Esophagus squamous epithelium (tissue), 5 donors: ENCODE results near the gene SCN9A. TPM values are rescaled to one million over a fixed set of nuclear protein-coding genes. Genes with fewer than 3 reads are reported as not detected.

Source experiments
- DNase-seq: peaks from one replicate; lab custom pipeline; 2025; lab: John Stamatoyannopoulos, UW
- H3K27ac ChIP-seq, 4 donors: fragments of 200-600 bp; sonication (generic); one replicate each; pipeline ENCODE4 v1.5.1; 2016 to 2019; ENCODE audit warnings: mild to moderate bottlenecking in 1 of 4
- H3K27me3 ChIP-seq, 4 donors: fragments of 200-600 bp; sonication (generic); 1 replicate in 3 of 4; 2 replicates in 1 of 4; pipeline versions ENCODE4 v1.5.1 to v1.6.0; 2017 to 2021; ENCODE audit warnings: antibody characterized with exemption in 1 of 4
- H3K36me3 ChIP-seq, 3 donors: fragments of 200-600 bp; sonication (generic); one replicate each; pipeline ENCODE4 v1.5.1; 2016 to 2019
- H3K4me1 ChIP-seq, 3 donors: fragments of 200-600 bp; sonication (generic); one replicate each; pipeline ENCODE4 v1.5.1; 2017 to 2019
- H3K4me3 ChIP-seq, 4 donors: fragments of 200-600 bp; sonication (generic); 1 replicate in 3 of 4; 2 replicates in 1 of 4; pipeline ENCODE4 v1.5.1; 2016 to 2019; ENCODE audit warnings: mild to moderate bottlenecking in 2 of 4, moderate library complexity in 1 of 4
- H3K9me3 ChIP-seq, 3 donors: fragments of 200-600 bp; sonication (generic); one replicate each; pipeline ENCODE4 v1.5.1; 2016 to 2019
- POLR2A ChIP-seq, 4 donors: fragments of 450-650 bp; IDR thresholded peaks; one replicate each; pipeline ENCODE4 v1.6.1; 2017; ENCODE audit warnings: antibody characterized with exemption in 4 of 4, mild to moderate bottlenecking in 4 of 4, moderate library complexity in 3 of 4
- WGBS, 2 donors: methylation state at CpG; one replicate each; pipeline ENCODE4 v1.1.5; 2018; 5-methylcytosine and 5-hydroxymethylcytosine counted together
- intact Hi-C: fragments of 100-400 bp; cut with DNase I; formaldehyde crosslinking; loops from one replicate; pipeline ENCODE4 v1.15.0; 2022
- total RNA-seq, 4 donors: library from RNA; depleted of rRNA; stranded (reverse); fragments of >200 nt; gene quantifications; one replicate each; pipeline ENCODE4 v1.1.0, GENCODE V29; 2016
- TF ChIP-seq, protein P1 (sequence below), 6 experiments: fragments of 450-650 bp in 4 of 6; fragments of 200-600 bp in 2 of 6; sonication (generic) in 2 of 6; IDR thresholded peaks; one replicate each; pipeline ENCODE4 v1.5.1; 2016 to 2019; ENCODE audit warnings: antibody characterized with exemption in 6 of 6, mild to moderate bottlenecking in 4 of 6, moderate library complexity in 4 of 6
- donor health status: DM: yes; HTN: yes; CAD: no.

SCN9A gene
- total RNA-seq, 4 donors from 2014 or later = 0.13 to 1.9 (median 0.77) TPM

DNA sequence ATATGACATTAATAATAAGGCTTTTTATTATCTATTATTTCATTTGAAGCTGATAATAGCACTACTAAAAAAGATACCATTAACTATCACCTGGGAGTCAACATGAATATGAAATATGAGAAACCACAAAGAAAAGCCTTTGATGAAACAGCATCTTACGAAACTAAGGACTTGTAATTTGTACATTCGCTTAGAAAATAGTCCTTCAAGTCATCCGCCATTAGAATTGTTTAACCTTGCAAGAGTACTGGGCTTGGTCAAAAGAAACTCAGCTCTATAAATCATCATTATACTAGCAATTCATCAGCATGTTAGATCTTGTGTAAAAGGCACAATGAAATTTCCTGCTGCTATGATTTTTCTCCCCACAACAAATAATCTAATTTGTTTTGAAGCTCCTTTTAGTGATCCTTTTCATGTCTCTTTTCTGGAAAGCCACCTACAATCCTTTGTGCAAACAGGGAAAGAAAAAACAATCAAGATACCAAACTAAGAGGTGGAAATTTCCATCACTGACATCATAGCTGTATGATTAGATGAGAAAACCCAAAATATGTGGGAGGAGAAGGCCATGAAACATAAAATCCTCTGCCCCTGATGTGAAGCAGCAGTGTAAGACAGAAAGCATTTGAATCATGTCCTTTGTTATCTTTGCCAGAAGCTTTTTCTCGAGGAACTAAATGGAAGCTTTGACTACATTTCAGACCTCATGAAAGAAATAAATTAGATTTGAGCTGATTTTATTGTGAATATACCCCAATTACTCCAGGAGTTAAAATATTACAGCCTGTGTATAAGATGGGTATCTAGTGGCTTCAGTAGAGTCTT is 31.2 kb downstream of the SCN9A start:
- WGBS, 2 donors = 42 to 45% methylated on average over 4 of the region's 4 CpGs
- no peaks in the 10 kb centered on the region for H3K4me1 ChIP-seq
- no peaks in the 10 kb centered on the region for H3K36me3 ChIP-seq
- TF ChIP-seq POLR2A (IDR thresholded peaks at IDR 0.05) = no peak
- TF ChIP-seq, protein P1, sequence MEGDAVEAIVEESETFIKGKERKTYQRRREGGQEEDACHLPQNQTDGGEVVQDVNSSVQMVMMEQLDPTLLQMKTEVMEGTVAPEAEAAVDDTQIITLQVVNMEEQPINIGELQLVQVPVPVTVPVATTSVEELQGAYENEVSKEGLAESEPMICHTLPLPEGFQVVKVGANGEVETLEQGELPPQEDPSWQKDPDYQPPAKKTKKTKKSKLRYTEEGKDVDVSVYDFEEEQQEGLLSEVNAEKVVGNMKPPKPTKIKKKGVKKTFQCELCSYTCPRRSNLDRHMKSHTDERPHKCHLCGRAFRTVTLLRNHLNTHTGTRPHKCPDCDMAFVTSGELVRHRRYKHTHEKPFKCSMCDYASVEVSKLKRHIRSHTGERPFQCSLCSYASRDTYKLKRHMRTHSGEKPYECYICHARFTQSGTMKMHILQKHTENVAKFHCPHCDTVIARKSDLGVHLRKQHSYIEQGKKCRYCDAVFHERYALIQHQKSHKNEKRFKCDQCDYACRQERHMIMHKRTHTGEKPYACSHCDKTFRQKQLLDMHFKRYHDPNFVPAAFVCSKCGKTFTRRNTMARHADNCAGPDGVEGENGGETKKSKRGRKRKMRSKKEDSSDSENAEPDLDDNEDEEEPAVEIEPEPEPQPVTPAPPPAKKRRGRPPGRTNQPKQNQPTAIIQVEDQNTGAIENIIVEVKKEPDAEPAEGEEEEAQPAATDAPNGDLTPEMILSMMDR (IDR thresholded peaks at IDR 0.05) = no peak
- H3K27ac ChIP-seq = no peak overlapping the region
- intact Hi-C loops = no loop called here
- DNase-seq = no peak
- H3K4me3 ChIP-seq = no peak overlapping the region
- no peaks in the 10 kb centered on the region for H3K27me3 ChIP-seq
- no peaks in the 10 kb centered on the region for H3K9me3 ChIP-seq

DNA sequence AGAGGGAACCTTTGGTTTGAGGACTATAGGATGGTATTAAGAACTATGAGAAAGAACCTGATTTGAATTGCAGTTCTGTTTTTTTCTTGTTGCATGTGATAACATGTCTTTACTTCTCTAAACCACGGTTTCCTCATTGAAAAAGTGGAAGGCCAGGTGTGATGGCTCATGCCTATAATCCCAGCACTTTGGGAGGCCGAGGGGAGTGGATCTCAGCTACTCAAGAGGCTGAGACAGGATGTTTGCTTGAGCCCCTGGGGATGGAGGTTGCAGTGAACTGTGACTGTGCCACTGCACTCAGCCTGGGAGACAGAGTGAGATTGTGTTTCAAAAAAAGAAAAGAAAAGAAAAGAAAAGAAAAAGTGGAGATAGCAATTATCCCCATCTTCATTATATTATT is 32.3 kb downstream of the SCN9A start:
- WGBS, 2 donors = 8 to 18% methylated on average over 2 of the region's 2 CpGs
- no peaks in the 10 kb centered on the region for H3K4me1 ChIP-seq
- H3K36me3 ChIP-seq = no peaks in the 10 kb centered on the region
- TF ChIP-seq POLR2A (IDR thresholded peaks at IDR 0.05) = no peak
- TF ChIP-seq, protein P1 (IDR thresholded peaks at IDR 0.05) = no peak
- no peak overlapping the region for H3K27ac ChIP-seq
- no peaks in the 10 kb centered on the region for H3K27me3 ChIP-seq
- no peak for DNase-seq
- no peak overlapping the region for H3K4me3 ChIP-seq
- intact Hi-C loops = no loop called here
- H3K9me3 ChIP-seq = no peaks in the 10 kb centered on the region

DNA sequence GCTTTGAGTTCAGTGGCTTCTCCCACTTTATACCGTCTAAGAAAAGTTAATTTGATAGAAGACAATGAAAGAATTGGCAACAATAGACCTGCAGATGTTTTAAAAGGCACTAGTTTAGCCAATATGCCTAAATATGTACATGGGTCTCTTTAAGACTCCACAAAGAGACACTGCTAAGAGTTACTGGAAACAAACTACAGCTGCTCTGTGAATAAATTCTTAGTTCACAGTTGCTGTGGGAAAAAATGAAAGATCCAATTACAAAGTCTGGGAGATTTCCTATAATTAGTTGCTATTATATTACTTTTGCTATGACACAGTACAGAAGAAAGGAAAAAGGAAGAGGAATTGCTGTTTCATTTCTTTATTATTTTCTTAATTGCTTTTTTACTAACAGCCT is 34.3 kb downstream of the SCN9A start:
- Histone ChIP-seq H3K9me3 (no peaks in the 10 kb centered on the region), H3K4me1 (no peaks in the 10 kb centered on the region), H3K36me3 (no peaks in the 10 kb centered on the region), H3K27ac (no peak overlapping the region), H3K4me3 (no peak overlapping the region), H3K27me3 (no peaks in the 10 kb centered on the region)
- TF ChIP-seq POLR2A (IDR thresholded peaks at IDR 0.05) = no peak
- TF ChIP-seq, protein P1 (IDR thresholded peaks at IDR 0.05) = no peak
- 27 to 58% methylated on average over 1 of the region's 1 CpG for WGBS, 2 donors
- DNase-seq = no peak
- intact Hi-C loops = no loop called here

GRCh38 chr2:166338831-166339339 is 36.9 kb downstream of the SCN9A start:
- no peak for TF ChIP-seq POLR2A (IDR thresholded peaks at IDR 0.05)
- TF ChIP-seq, protein P1 (IDR thresholded peaks at IDR 0.05) = no peak
- Histone ChIP-seq H3K27ac (no peak overlapping the region), H3K4me3 (no peak overlapping the region), H3K4me1 (no peaks in the 10 kb centered on the region), H3K36me3 (no peaks in the 10 kb centered on the region), H3K9me3 (no peaks in the 10 kb centered on the region), H3K27me3 (no peaks in the 10 kb centered on the region)
- WGBS, 2 donors = 57 to 64% methylated on average over 4 of the region's 4 CpGs
- DNase-seq = no peak
- intact Hi-C loops = no loop called here

GRCh38 chr2:166337932-166338331 is 37.8 kb downstream of the SCN9A start:
- no peak overlapping the region for H3K27ac ChIP-seq
- no peak for TF ChIP-seq POLR2A (IDR thresholded peaks at IDR 0.05)
- no peak for DNase-seq
- no peaks in the 10 kb centered on the region for H3K27me3 ChIP-seq
- 71 to 83% methylated on average over 2 of the region's 2 CpGs for WGBS, 2 donors
- intact Hi-C loops = no loop called here
- H3K36me3 ChIP-seq = no peaks in the 10 kb centered on the region
- no peaks in the 10 kb centered on the region for H3K4me1 ChIP-seq
- H3K9me3 ChIP-seq = no peaks in the 10 kb centered on the region
- no peak overlapping the region for H3K4me3 ChIP-seq
